Ishikawa (cell line): ENCODE results near the gene PTPN14.

Source experiments
- CEBPB ChIP-seq: IDR thresholded peaks from 2 replicates; pipeline ENCODE4 v1.6.1; 2012
- CREB1 ChIP-seq: IDR thresholded peaks from 2 replicates; pipeline ENCODE4 v1.6.1; 2012; ENCODE audit warnings: low read depth
- EGR1 ChIP-seq: IDR thresholded peaks from 2 replicates; pipeline ENCODE4 v1.6.1; 2012
- EP300 ChIP-seq: IDR thresholded peaks from 2 replicates; pipeline ENCODE4 v1.6.1; 2012; ENCODE audit warnings: borderline replicate concordance
- MAX ChIP-seq: IDR thresholded peaks from 2 replicates; pipeline ENCODE4 v1.6.1; 2012
- NFIC ChIP-seq: IDR thresholded peaks from 2 replicates; pipeline ENCODE4 v1.6.1; 2012
- RAD21 ChIP-seq: IDR thresholded peaks from 2 replicates; pipeline ENCODE4 v1.6.1; 2012; ENCODE audit warnings: low read depth
- REST ChIP-seq: IDR thresholded peaks from 2 replicates; pipeline ENCODE4 v1.6.1; 2012; ENCODE audit warnings: low read depth, mild to moderate bottlenecking
- TAF1 ChIP-seq: IDR thresholded peaks from 2 replicates; pipeline ENCODE4 v1.6.1; 2012; ENCODE audit warnings: low read depth, mild to moderate bottlenecking
- TCF12 ChIP-seq: IDR thresholded peaks from 2 replicates; pipeline ENCODE4 v1.6.1; 2012; ENCODE audit warnings: low read depth
- TEAD4 ChIP-seq: IDR thresholded peaks from 2 replicates; pipeline ENCODE4 v1.6.1; 2012
- USF1 ChIP-seq: IDR thresholded peaks from 2 replicates; pipeline ENCODE4 v1.6.1; 2012
- YY1 ChIP-seq: IDR thresholded peaks from 2 replicates; pipeline ENCODE4 v1.6.1; 2012; ENCODE audit warnings: low read depth
- ZBTB7A ChIP-seq: IDR thresholded peaks from 2 replicates; pipeline ENCODE4 v1.6.1; 2012; ENCODE audit warnings: low read depth

- no peak for TF ChIP-seq EGR1
- no peak for TF ChIP-seq RAD21
- TF ChIP-seq MAX = no peak
- no peak for TF ChIP-seq EP300
- no peak for TF ChIP-seq REST
- no peak for TF ChIP-seq CEBPB
- TF ChIP-seq CREB1 = no peak
- TF ChIP-seq YY1 = no peak
- TF ChIP-seq ZBTB7A = no peak
- no peak for TF ChIP-seq TCF12
- no peak for TF ChIP-seq USF1
- no peak for TF ChIP-seq TEAD4
- TF ChIP-seq NFIC = no peak
- no peak for TF ChIP-seq TAF1
These were observed 34.7 kb downstream of the PTPN14 start for GRCh38 chr1:214516434-214517326.
